ENCODE results near the gene RIOK2. TPM values are rescaled to one million over a fixed set of nuclear protein-coding genes. Genes with fewer than 3 reads are reported as not detected.

Gene RIOK2
- total RNA-seq, 1 donor from 2014 or later: 17.6 TPM

GRCh38 chr5:97224112-97224750, 41.2 kb upstream of the RIOK2 start:
- no peaks in the 10 kb centered on the region for H3K36me3 ChIP-seq (ENCODE audit: control insufficient read depth, insufficient read depth, low read length)
- H3K4me3 ChIP-seq (ENCODE audit: low read depth, low read length): no peak overlapping the region
- FAIRE-seq (no peak), DNase-seq (ENCODE audit: low read depth) (peak; percentile 12)
- no peaks in the 10 kb centered on the region for H3K27me3 ChIP-seq (ENCODE audit: control insufficient read depth, insufficient read depth, low read length)
- TF ChIP-seq CTCF (IDR thresholded peaks at IDR 0.05; ENCODE audit: insufficient read depth, low read length, severe bottlenecking): no peak

- no peak for FAIRE-seq
- no peak overlapping the region for H3K4me3 ChIP-seq (ENCODE audit: low read depth, low read length)
Measured at GRCh38 chr5:97223596-97223995, 40.5 kb upstream of the RIOK2 start.

GRCh38 chr5:97209343-97209742, 26.3 kb upstream of the RIOK2 start:
- DNase-seq (ENCODE audit: low read depth) (no peak), FAIRE-seq (no peak)
- no peak overlapping the region for H3K4me3 ChIP-seq (ENCODE audit: low read depth, low read length)
- no peak for TF ChIP-seq CTCF (IDR thresholded peaks at IDR 0.05; ENCODE audit: insufficient read depth, low read length, severe bottlenecking)
- H3K27me3 ChIP-seq (ENCODE audit: control insufficient read depth, insufficient read depth, low read length): no peaks in the 10 kb centered on the region
- H3K36me3 ChIP-seq (ENCODE audit: control insufficient read depth, insufficient read depth, low read length): no peaks in the 10 kb centered on the region

More at GRCh38 chr5:97223596-97223995, 40.5 kb upstream of the RIOK2 start:
- no peak for DNase-seq (ENCODE audit: low read depth)
- no peak for TF ChIP-seq CTCF (IDR thresholded peaks at IDR 0.05; ENCODE audit: insufficient read depth, low read length, severe bottlenecking)
- H3K36me3 ChIP-seq (ENCODE audit: control insufficient read depth, insufficient read depth, low read length): no peaks in the 10 kb centered on the region
- no peaks in the 10 kb centered on the region for H3K27me3 ChIP-seq (ENCODE audit: control insufficient read depth, insufficient read depth, low read length)

GRCh38 chr5:97208714-97209113, 25.7 kb upstream of the RIOK2 start:
- TF ChIP-seq CTCF (IDR thresholded peaks at IDR 0.05; ENCODE audit: insufficient read depth, low read length, severe bottlenecking): no peak
- Histone ChIP-seq H3K27me3 (ENCODE audit: control insufficient read depth, insufficient read depth, low read length) (no peaks in the 10 kb centered on the region), H3K4me3 (ENCODE audit: low read depth, low read length) (no peak overlapping the region), H3K36me3 (ENCODE audit: control insufficient read depth, insufficient read depth, low read length) (no peaks in the 10 kb centered on the region)
- no peak for FAIRE-seq
- DNase-seq (ENCODE audit: low read depth): no peak

- Histone ChIP-seq H3K4me3 (ENCODE audit: low read depth, low read length) (no peak overlapping the region), H3K27me3 (ENCODE audit: control insufficient read depth, insufficient read depth, low read length) (no peaks in the 10 kb centered on the region), H3K36me3 (ENCODE audit: control insufficient read depth, insufficient read depth, low read length) (no peaks in the 10 kb centered on the region)
- no peak for DNase-seq (ENCODE audit: low read depth)
- TF ChIP-seq CTCF (IDR thresholded peaks at IDR 0.05; ENCODE audit: insufficient read depth, low read length, severe bottlenecking): no peak
- FAIRE-seq: no peak
Measured at GRCh38 chr5:97208184-97208713, 25.2 kb upstream of the RIOK2 start.

- FAIRE-seq: no peak
- H3K27me3 ChIP-seq (ENCODE audit: control insufficient read depth, insufficient read depth, low read length): no peaks in the 10 kb centered on the region
- TF ChIP-seq CTCF (IDR thresholded peaks at IDR 0.05; ENCODE audit: insufficient read depth, low read length, severe bottlenecking): no peak
- no peak for DNase-seq (ENCODE audit: low read depth)
- no peak overlapping the region for H3K4me3 ChIP-seq (ENCODE audit: low read depth, low read length)
- no peaks in the 10 kb centered on the region for H3K36me3 ChIP-seq (ENCODE audit: control insufficient read depth, insufficient read depth, low read length)
Measured at GRCh38 chr5:97194366-97194765, 11.3 kb upstream of the RIOK2 start.

Measured in bronchial epithelial cell (primary cell).